H1 (cell line): ENCODE data around the gene PLA2G4E. TPM values are rescaled to one million over a fixed set of nuclear protein-coding genes. Genes with fewer than 3 reads are reported as not detected.

Source experiments
- CHD1 ChIP-seq: IDR thresholded peaks from 2 replicates; pipeline ENCODE4 v1.6.1; 2012; ENCODE audit warnings: low read depth, low read length, improper control_type of control experiment
- GTF2F1 ChIP-seq: IDR thresholded peaks from 2 replicates; pipeline ENCODE4 v1.6.1; 2012; ENCODE audit warnings: low read depth, low read length, improper control_type of control experiment, borderline replicate concordance
- HDAC2 ChIP-seq, 2 experiments: fragments of 300-600 bp in 1 of 2; sonication (generic) in 1 of 2; IDR thresholded peaks; 2 replicates each; pipeline ENCODE4 v1.6.1; 2011 to 2012; ENCODE audit warnings: low read depth in 2 of 2, low read length in 2 of 2, mild to moderate bottlenecking in 2 of 2, moderate library complexity in 2 of 2, borderline replicate concordance in 1 of 2, inconsistent platforms in 1 of 2
- KDM4A ChIP-seq: IDR thresholded peaks from one replicate; pipeline ENCODE4 v1.7.1; 2012; ENCODE audit warnings: low read depth, mild to moderate bottlenecking, moderate library complexity, low read length, inconsistent platforms; ENCODE audit not compliant: severe bottlenecking
- polyA plus RNA-seq, 7 experiments: library from polyadenylated mRNA; depleted of rRNA in 3 of 7; stranded (reverse) in 5 of 7; unstranded in 2 of 7; fragments of >200 nt in 5 of 7; fragments of 200-250 nt in 2 of 7; gene quantifications; 1 replicate in 5 of 7; 2 replicates in 1 of 7; 4 replicates in 1 of 7; pipeline versions ENCODE4 v1.2.1 to v1.2.3, GENCODE V29; 2011 to 2013; ENCODE audit warnings: missing spikeins in 2 of 7, mixed read lengths in 2 of 7
- total RNA-seq: library from RNA; stranded (reverse); fragmentation: NEBNext Ultra II Directional; extraction: Animal tissue kit (Norgen Biotek cat#: 25700); gene quantifications from 2 replicates; pipeline ENCODE4 v1.2.1, GENCODE V29; 2021
- TF ChIP-seq, protein P1 (sequence below): IDR thresholded peaks from 2 replicates; pipeline ENCODE4 v1.6.1; 2012; ENCODE audit warnings: low read length, inconsistent platforms

Gene PLA2G4E
- total and polyA plus RNA-seq, 2 of the 8 experiments (the other 6 are each of a cell fraction or from before 2014, with no cell fraction given): 0.03 TPM; not detected in 1

DNA sequence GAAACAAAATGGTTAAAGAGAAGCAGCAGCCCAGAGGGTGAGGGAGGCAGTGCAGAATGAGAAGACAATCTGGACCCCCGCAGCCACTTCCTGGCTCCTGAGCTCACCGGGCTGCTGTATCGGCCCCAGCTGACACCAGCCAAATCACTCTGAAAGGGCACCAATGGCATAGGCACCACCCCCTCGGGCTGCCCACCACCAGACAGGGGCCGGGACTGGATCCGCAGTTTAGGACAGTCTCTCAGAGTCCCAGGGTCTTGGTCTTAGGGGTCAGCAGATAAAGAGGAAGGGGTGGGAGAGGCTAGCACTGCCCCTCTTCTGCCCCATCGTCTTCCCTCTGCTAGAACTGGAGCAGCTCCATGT lies 30.6 kb downstream of the PLA2G4E start (continued):
- TF ChIP-seq, protein P1, sequence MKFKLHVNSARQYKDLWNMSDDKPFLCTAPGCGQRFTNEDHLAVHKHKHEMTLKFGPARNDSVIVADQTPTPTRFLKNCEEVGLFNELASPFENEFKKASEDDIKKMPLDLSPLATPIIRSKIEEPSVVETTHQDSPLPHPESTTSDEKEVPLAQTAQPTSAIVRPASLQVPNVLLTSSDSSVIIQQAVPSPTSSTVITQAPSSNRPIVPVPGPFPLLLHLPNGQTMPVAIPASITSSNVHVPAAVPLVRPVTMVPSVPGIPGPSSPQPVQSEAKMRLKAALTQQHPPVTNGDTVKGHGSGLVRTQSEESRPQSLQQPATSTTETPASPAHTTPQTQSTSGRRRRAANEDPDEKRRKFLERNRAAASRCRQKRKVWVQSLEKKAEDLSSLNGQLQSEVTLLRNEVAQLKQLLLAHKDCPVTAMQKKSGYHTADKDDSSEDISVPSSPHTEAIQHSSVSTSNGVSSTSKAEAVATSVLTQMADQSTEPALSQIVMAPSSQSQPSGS: no peak
- TF ChIP-seq KDM4A (no peak), CHD1 (no peak), HDAC2 (IDR thresholded peaks at IDR 0.05; ENCODE audit: borderline replicate concordance in 1 of 2, low read depth in 2 of 2, low read length in 2 of 2) (no peak), GTF2F1 (no peak)
